Central memory CD8-positive, alpha-beta T cell (primary cell): ENCODE measurements around the gene DPY19L3.

Experiments
- ATAC-seq: fragments of 150-1000 bp; cut with Tn5 transposase; replicated peaks from 2 replicates; pipeline ENCODE4 v1.10.0; 2022; ENCODE audit warnings: mild to moderate bottlenecking, moderate FRiP score, moderate number of reproducible peaks; ENCODE audit not compliant: poor library complexity, severe bottlenecking; ENCODE audit errors: extremely low read depth
- DNase-seq, 2 donors: peaks; one replicate each; pipeline ENCODE4 v3.0.0; 2021; ENCODE audit warnings: low spot score in 2 of 2
- H3K27ac Mint-ChIP-seq: one replicate; pipeline ENCODE4 v1.8.0; 2022; ENCODE audit warnings: low read depth, mild to moderate bottlenecking, moderate library complexity, mixed read lengths
- H3K27me3 Mint-ChIP-seq: one replicate; pipeline ENCODE4 v1.8.0; 2022; ENCODE audit warnings: mixed read lengths
- H3K36me3 Mint-ChIP-seq: one replicate; pipeline ENCODE4 v1.8.0; 2022; ENCODE audit warnings: mild to moderate bottlenecking, moderate library complexity, mixed read lengths; ENCODE audit not compliant: insufficient read depth
- H3K4me1 Mint-ChIP-seq: one replicate; pipeline ENCODE4 v1.8.0; 2022; ENCODE audit warnings: mixed read lengths
- H3K4me3 Mint-ChIP-seq: one replicate; pipeline ENCODE4 v1.8.0; 2022; ENCODE audit warnings: mild to moderate bottlenecking, moderate library complexity, mixed read lengths
- H3K9me3 Mint-ChIP-seq: one replicate; pipeline ENCODE4 v1.8.0; 2022; ENCODE audit warnings: mixed read lengths

The DPY19L3 gene

DNA sequence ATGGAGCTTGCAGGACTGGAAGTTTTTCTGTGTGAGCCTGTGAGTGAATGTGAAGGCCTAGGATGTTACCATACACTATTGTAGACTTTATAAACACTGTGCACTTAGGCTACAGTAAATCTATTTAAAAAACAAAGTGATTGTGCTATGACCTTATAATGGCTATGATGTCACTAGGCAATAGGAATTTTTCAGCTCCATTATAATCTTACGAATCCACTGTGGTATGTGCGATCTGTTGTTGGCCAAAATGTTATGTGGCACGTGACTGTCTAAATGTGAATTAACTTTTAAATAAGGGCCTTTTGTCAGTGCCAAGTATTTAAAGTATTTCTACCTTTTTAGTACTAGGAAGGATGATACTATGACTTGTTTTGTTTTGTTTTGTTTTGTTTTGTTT is 54.9 kb downstream of the DPY19L3 start:
- no peak for DNase-seq
- Mint-ChIP-seq H3K27me3 (no peaks in the 10 kb centered on the region), H3K36me3 (no peaks in the 10 kb centered on the region)

DNA sequence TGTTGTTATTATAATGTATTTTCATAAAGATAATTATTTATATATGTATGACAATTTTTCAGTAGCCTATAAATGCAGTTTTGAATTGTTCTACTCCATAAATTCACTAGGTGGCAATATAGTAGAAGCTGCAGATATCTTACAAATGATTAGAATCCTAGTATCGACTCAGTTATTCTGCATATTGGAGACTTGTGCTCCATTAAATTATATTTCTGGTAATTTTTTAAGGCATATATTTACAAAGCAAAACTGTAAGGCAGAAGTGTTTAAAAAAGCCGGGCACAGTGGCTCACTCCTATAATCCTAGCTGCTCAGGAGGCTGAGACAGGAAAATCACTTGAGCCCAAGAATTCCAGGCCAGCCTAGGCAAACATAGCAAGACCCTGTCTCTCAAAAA is 58.7 kb downstream of the DPY19L3 start:
- Mint-ChIP-seq H3K27ac (no peak overlapping the region), H3K4me1 (no peaks in the 10 kb centered on the region), H3K4me3 (no peak overlapping the region)

More for the DNA sequence above, 54.9 kb downstream of the DPY19L3 start:
- Mint-ChIP-seq H3K4me3 (no peak overlapping the region), H3K27ac (no peak overlapping the region), H3K9me3 (no peaks in the 10 kb centered on the region), H3K4me1 (peaks cover 11% of the 10 kb centered on the region)
- no peak for ATAC-seq

DNA sequence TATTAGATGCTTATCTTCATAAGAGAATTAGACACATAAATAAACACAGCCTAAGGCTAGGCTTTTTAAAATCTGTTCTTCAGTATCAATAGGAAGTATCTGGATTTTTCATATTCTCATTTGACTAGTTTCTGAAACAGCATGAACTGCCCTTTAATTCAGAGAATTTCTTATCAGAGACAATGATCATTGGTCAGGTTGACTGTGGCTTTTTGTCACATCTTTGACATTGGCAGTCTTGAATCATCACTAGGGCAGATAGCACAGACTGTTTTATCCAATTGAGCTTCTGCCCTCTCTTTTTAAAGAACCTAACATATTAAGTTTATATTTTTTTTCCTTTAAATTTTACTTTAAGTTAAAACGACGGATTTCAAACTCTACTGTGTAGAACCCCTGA is 59.6 kb downstream of the DPY19L3 start:
- H3K4me3 Mint-ChIP-seq = no peak overlapping the region
- no peaks in the 10 kb centered on the region for H3K9me3 Mint-ChIP-seq
- no peaks in the 10 kb centered on the region for H3K4me1 Mint-ChIP-seq
- DNase-seq (no peak), ATAC-seq (no peak)
- no peaks in the 10 kb centered on the region for H3K27me3 Mint-ChIP-seq
- no peak overlapping the region for H3K27ac Mint-ChIP-seq
- no peaks in the 10 kb centered on the region for H3K36me3 Mint-ChIP-seq

More for the DNA sequence above, 58.7 kb downstream of the DPY19L3 start:
- Mint-ChIP-seq H3K36me3 (no peaks in the 10 kb centered on the region), H3K9me3 (no peaks in the 10 kb centered on the region), H3K27me3 (no peaks in the 10 kb centered on the region)
- no peak for ATAC-seq
- DNase-seq = no peak

DNA sequence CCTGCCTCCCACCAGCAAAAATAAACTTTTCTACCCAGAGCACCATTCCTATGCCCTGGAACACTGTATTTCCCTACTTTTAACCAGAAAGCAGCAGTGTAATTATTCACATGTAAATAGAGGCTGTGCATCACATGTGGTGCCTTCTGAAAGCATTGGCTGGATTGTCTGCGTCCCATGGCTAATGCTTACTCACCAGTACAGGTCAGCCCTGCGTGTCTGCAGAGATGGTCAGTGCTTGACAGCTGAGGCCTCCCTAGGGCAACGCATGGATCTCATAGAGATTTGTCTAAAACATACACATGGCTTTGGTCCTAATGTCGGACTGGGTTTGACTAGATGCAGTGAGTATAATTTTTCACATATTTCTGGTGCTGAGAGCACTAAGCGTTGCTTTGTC is 64.2 kb downstream of the DPY19L3 start:
- H3K36me3 Mint-ChIP-seq = peaks cover 1% of the 10 kb centered on the region
- DNase-seq = no peak

DNA sequence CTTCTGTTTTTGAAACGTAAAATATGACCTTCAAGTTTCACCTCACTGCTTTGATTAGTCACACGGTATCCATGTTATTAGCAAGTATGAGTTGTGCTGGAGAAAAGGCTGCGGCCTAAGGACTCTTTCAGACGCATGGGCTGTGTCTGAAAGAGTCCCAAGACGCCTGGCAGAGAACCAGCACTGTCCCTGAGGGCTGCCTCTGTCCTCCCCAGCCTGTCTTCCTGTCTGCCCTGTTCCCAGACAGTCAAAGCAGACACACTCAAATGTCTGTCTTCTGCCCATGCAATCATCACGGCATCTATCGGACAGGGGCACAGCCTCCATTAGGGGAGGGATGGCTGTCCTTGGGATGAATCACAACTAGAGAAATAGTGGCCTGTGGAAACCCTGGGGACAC is 65.5 kb downstream of the DPY19L3 start:
- DNase-seq = no peak
- Mint-ChIP-seq H3K27ac (no peak overlapping the region), H3K36me3 (peaks cover 1% of the 10 kb centered on the region)

More for the DNA sequence above, 64.2 kb downstream of the DPY19L3 start:
- no peaks in the 10 kb centered on the region for H3K4me1 Mint-ChIP-seq
- no peaks in the 10 kb centered on the region for H3K27me3 Mint-ChIP-seq
- no peak overlapping the region for H3K27ac Mint-ChIP-seq
- H3K9me3 Mint-ChIP-seq = no peaks in the 10 kb centered on the region
- no peak overlapping the region for H3K4me3 Mint-ChIP-seq
- ATAC-seq = no peak

DNA sequence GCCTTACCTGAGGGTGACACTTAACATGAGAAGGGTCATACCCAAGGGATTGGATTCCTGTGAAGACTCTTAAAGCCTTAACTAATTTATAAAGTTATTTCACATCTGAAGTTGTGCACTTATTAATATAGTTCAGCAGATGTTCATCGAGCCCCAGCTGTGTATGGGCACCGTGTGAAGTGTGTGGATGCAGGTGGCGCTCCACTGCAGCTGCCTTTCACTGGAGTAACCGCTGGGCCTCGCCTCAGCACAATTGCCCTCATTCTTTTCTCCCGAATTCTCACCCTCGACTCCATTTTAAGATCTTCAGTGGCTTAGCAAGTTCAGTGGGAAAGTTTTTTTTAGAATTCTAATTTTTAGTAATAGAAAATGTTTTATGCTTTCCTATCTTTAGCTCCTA is 66.2 kb downstream of the DPY19L3 start:
- H3K4me1 Mint-ChIP-seq = no peaks in the 10 kb centered on the region
- no peak overlapping the region for H3K27ac Mint-ChIP-seq
- H3K36me3 Mint-ChIP-seq = peaks cover 1% of the 10 kb centered on the region
- ATAC-seq = no peak
- no peaks in the 10 kb centered on the region for H3K9me3 Mint-ChIP-seq
- no peaks in the 10 kb centered on the region for H3K27me3 Mint-ChIP-seq
- DNase-seq = no peak
- no peak overlapping the region for H3K4me3 Mint-ChIP-seq

More for the DNA sequence above, 65.5 kb downstream of the DPY19L3 start:
- Mint-ChIP-seq H3K9me3 (no peaks in the 10 kb centered on the region), H3K4me3 (no peak overlapping the region), H3K4me1 (no peaks in the 10 kb centered on the region), H3K27me3 (no peaks in the 10 kb centered on the region)
- ATAC-seq = no peak

DNA sequence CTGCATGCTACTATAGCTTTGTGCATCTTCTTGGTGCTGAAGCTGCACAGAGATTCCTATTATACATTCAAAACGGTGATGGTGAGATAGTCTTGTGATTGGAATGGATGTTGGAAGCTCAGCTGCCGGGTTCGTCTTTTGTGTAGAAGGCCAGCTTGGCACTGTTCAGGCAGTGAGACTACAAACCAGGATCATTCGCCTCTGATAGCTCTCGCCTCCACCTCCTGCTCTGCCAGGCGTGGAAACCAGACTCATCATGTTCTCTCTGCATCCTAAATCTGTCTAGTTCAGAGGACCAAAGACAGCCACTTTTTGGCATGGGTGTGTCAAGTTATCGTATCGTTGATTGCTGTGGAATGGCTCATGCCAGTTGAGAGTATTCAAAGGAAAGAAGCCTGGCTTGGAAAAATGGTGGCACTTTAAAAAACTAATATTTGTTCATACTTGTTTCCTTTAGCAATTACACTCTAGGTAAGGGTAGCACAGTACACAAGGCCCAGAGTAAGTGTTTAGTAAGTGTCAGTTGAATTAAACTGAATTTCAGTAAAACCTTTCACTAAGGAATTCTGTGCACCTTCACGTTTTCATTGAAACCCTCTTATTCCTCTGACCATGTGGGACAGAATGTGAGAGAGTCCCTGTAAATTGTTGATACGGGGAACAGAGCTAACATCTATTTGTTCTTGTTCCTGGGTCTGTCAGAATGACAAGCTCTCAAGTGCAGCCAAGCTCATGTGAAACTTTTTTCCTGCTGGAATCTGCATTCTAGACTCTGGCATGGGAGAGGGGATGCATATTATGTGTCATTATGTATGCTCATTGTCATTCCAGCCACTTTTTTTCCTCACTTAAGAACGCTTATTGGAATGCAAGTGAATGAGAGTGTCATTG is 69.8 kb downstream of the DPY19L3 start:
- Mint-ChIP-seq H3K27ac (no peak overlapping the region), H3K9me3 (no peaks in the 10 kb centered on the region), H3K4me3 (no peak overlapping the region), H3K36me3 (peaks cover 1% of the 10 kb centered on the region), H3K4me1 (no peaks in the 10 kb centered on the region), H3K27me3 (no peaks in the 10 kb centered on the region)
- DNase-seq (no peak), ATAC-seq (no peak)

DNA sequence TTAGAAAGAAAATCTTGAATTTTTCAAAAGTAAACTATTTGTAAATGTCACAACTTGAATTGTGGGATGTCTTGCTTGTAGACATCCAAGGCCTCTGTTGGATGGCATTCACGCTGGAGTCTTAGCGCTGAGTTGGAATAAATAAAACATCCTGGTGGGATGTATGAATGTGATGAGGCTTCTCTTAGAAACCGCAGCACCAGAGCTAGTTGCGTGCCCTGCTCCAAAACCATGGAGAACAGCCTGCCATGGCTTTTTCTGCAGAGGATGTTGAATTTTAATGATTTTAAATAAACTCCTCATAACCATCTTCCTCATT is 70.4 kb downstream of the DPY19L3 start:
- ATAC-seq (no peak), DNase-seq (no peak)
- Mint-ChIP-seq H3K9me3 (no peaks in the 10 kb centered on the region), H3K27me3 (no peaks in the 10 kb centered on the region), H3K36me3 (peaks cover 2% of the 10 kb centered on the region), H3K4me1 (no peaks in the 10 kb centered on the region), H3K27ac (no peak overlapping the region), H3K4me3 (no peak overlapping the region)

DNA sequence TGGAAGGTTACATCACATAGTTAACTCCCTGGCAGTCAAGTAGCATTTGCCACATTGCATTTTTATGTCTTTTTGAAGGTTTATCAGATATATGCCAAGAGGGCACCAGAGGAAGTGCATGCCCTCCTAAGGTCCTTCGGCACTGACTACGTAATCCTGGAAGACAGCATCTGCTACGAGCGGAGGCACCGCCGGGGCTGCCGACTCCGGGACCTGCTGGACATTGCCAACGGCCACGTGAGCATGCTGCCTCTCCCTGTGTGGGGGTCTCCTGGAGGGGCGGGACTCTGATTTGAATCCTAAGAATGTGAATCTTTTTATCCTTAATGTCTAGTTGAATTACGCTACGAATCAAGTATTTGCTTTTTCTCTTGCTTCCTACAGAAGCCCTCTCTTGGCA is 74.8 kb downstream of the DPY19L3 start:
- peaks cover 2% of the 10 kb centered on the region for H3K36me3 Mint-ChIP-seq
- ATAC-seq (no peak), DNase-seq (no peak)
- no peaks in the 10 kb centered on the region for H3K27me3 Mint-ChIP-seq
- no peak overlapping the region for H3K27ac Mint-ChIP-seq
- H3K4me1 Mint-ChIP-seq = no peaks in the 10 kb centered on the region
- H3K9me3 Mint-ChIP-seq = no peaks in the 10 kb centered on the region
- no peak overlapping the region for H3K4me3 Mint-ChIP-seq

DNA sequence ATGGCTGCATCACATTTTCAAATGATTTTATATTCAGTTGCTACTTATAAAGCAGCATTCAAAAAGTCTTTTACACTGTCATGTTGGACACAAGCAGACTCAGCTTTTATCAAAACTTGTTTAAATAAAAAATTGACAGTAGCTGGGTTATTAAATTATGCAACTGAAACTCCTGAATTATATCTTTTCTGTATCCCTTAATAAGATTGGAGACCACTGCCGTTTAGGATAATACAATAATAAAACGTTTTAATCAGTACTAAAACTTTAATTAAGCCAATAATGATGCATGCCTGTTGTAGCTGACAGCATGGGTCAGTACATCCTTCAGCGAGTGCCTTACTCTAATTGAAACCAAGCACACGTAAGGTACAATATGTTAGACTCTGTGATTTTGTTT is 78.0 kb downstream of the DPY19L3 start:
- no peak for DNase-seq
- H3K9me3 Mint-ChIP-seq = no peaks in the 10 kb centered on the region
- no peak for ATAC-seq
- H3K27ac Mint-ChIP-seq = no peak overlapping the region
- H3K36me3 Mint-ChIP-seq = peaks cover 2% of the 10 kb centered on the region
- no peak overlapping the region for H3K4me3 Mint-ChIP-seq
- no peaks in the 10 kb centered on the region for H3K4me1 Mint-ChIP-seq
- no peaks in the 10 kb centered on the region for H3K27me3 Mint-ChIP-seq

DNA sequence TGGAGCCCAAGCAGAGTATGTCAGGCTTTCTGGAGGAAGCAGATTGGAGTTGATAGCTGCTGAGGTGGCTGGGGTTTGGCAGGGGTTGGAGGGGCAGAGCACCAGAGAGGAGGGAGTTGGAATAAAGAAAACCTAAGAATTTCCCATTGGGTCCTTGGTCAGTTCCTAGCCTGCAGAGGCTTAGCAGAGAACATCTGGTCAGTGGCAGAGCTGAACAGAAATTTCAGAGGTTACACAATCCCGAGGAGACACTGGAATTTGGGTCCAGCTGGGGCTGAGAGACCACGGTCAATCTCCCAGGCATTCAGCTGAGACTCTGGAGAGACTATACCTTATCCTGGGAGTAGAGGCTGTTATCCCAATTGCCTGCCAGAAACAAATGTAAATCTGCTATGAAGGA is 84.4 kb downstream of the DPY19L3 start:
- Mint-ChIP-seq H3K27ac (no peak overlapping the region), H3K4me3 (no peak overlapping the region), H3K4me1 (no peaks in the 10 kb centered on the region), H3K27me3 (no peaks in the 10 kb centered on the region), H3K9me3 (no peaks in the 10 kb centered on the region), H3K36me3 (no peaks in the 10 kb centered on the region)
- DNase-seq (no peak), ATAC-seq (no peak)

DNA sequence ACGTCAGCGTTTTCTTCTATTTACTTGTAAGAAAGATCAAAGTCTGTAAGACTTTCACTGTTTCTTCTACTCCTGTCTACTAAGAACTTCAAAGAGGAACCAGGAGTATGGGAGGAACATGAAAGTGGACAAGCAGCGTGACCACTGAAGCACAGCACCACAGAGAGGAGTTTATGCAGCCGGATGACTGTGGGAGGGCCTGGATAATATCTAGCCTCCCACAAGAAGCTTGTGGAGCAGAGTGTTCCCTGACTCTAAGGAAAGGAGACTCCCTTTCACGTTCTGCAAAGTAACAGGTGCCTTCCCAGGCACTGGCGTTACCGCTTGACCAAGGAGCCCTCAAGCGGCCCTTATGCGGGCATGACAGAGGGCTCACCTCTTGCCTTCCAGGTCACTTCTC is 91.8 kb downstream of the DPY19L3 start:
- H3K9me3 Mint-ChIP-seq = no peaks in the 10 kb centered on the region
- H3K36me3 Mint-ChIP-seq = no peaks in the 10 kb centered on the region
- ATAC-seq (no peak), DNase-seq (no peak)
- peaks cover 18% of the 10 kb centered on the region for H3K4me1 Mint-ChIP-seq
- no peaks in the 10 kb centered on the region for H3K27me3 Mint-ChIP-seq
- no peak overlapping the region for H3K27ac Mint-ChIP-seq
- no peak overlapping the region for H3K4me3 Mint-ChIP-seq

DNA sequence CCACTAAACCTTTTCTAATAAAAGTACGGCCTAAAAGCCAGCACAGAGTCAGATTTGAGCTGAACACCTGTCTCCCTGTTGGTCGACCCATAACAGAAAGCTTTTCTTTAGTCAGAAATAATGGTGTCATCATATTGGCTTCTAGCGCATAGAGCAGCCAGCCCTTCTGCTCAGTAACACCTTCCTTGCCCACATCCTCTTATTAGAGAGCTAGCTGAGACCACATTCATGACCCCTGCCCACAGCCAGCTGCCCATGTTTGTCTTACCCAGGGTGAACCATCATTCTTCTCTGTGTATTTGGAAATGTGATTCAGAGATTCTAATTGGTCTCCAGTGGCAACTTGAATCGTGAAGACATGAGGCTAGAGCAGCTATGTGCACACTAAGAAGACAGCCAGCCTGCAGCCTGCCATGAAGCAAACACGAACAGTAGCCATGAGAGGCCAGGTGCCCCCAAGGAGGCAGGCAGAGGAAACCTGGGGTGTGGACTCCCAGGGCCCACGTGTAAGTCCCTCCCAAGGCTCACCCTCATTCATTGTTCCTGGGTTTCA is 93.2 kb downstream of the DPY19L3 start:
- ATAC-seq (peak; percentile 96), DNase-seq (peak in 1 of 2 donors; percentile 52)
- peak overlapping the region; percentile 41 for H3K27ac Mint-ChIP-seq
- peak overlapping the region; percentile 65 for H3K4me3 Mint-ChIP-seq
- H3K27me3 Mint-ChIP-seq = no peaks in the 10 kb centered on the region
- H3K4me1 Mint-ChIP-seq = peaks cover 18% of the 10 kb centered on the region
- H3K9me3 Mint-ChIP-seq = no peaks in the 10 kb centered on the region
- no peaks in the 10 kb centered on the region for H3K36me3 Mint-ChIP-seq
